K562 (cell line): ENCODE measurements around the gene MPIG6B. TPM values are rescaled to one million over a fixed set of nuclear protein-coding genes. Genes with fewer than 3 reads are reported as not detected.
A peak's percentile ranks its signal among the peaks of the same experiment; 100 is the strongest.

Experiments used
- ATAC-seq: fragments of 200-7000 bp; cut with Tn5 transposase; 3 replicates; pipeline ENCODE4 v1.9.1; 2020; ENCODE audit warnings: moderate library complexity
- BruUV-seq: library from RNA; stranded (reverse); fragments of 400-500 nt; replicated peaks from 2 replicates; lab custom pipeline; 2021; lab: Mats Ljungman, UMichigan
- CTCF ChIA-PET: fragments of 300-600 bp; formaldehyde crosslinking; extraction: SDS; loops from one replicate; lab custom pipeline; 2021; ENCODE audit warnings: low intra/inter-chr PET ratio; lab: Yijun Ruan, JAX
- POLR2A ChIA-PET: fragments of 300-600, 350-650 bp; sonication (Branson Sonifier 250); formaldehyde crosslinking; extraction: SDS; loops from one replicate; lab custom pipeline; 2021; ENCODE audit warnings: antibody characterized with exemption, inconsistent platforms; lab: Yijun Ruan, JAX
- DNase-seq, 4 experiments: peaks; one replicate each; pipeline versions ENCODE4 v3.0.0 to v3.0.0-alpha.2; 2011 to 2018; ENCODE audit warnings: low spot score in 3 of 4, mixed read lengths in 3 of 4; ENCODE audit errors: extremely low read depth in 1 of 4
- FAIRE-seq: peaks from 2 replicates; lab custom pipeline; 2011; peaks lifted over from hg19 to GRCh38; lab: Jason Lieb, UNC
- H2AFZ ChIP-seq: 2 replicates; pipeline ENCODE4 v1.6.0; 2011; ENCODE audit warnings: low read depth, low read length, control low read depth, inconsistent platforms
- H3K27ac ChIP-seq: fragments of 200-600 bp; 3 replicates; pipeline ENCODE4 v1.8.0; 2011; ENCODE audit warnings: low read depth, mild to moderate bottlenecking, control low read depth, inconsistent platforms, low read length, moderate library complexity, mixed read lengths; ENCODE audit errors: extremely low read depth
- H3K27me3 ChIP-seq, 2 experiments: fragments of 300-600 bp in 1 of 2; 2 replicates in 1 of 2; 3 replicates in 1 of 2; pipeline versions ENCODE4 v1.6.0 to v1.8.0; 2011; ENCODE audit warnings: inconsistent platforms in 2 of 2, low read length in 2 of 2, mild to moderate bottlenecking in 1 of 2, mixed read lengths in 1 of 2, moderate library complexity in 1 of 2; ENCODE audit not compliant: control insufficient read depth in 2 of 2, insufficient read depth in 2 of 2
- H3K36me3 ChIP-seq: fragments of 300-600 bp; 3 replicates; pipeline ENCODE4 v1.8.0; 2011; ENCODE audit warnings: mild to moderate bottlenecking, low read length, inconsistent platforms; ENCODE audit not compliant: control insufficient read depth, insufficient read depth
- H3K4me1 ChIP-seq, 2 experiments: fragments of 200-600 bp in 1 of 2; replicated peaks in 1 of 2; 2 replicates in 1 of 2; 3 replicates in 1 of 2; pipeline versions ENCODE4 v1.5.1 to v1.8.0; 2011; ENCODE audit warnings: inconsistent platforms in 2 of 2, low read length in 2 of 2, mild to moderate bottlenecking in 1 of 2, mixed read lengths in 1 of 2, moderate library complexity in 1 of 2; ENCODE audit not compliant: control insufficient read depth in 2 of 2, insufficient read depth in 2 of 2
- H3K4me2 ChIP-seq: 2 replicates; pipeline ENCODE4 v1.6.1; 2011; ENCODE audit warnings: low read length, control low read depth, inconsistent platforms, mixed read lengths; ENCODE audit not compliant: insufficient read depth
- H3K4me3 ChIP-seq: fragments of 200-600 bp; sonication (generic), shearing (Covaris generic); 2 replicates; pipeline ENCODE4 v1.5.1; 2016; ENCODE audit warnings: control low read depth, inconsistent platforms
- H3K79me2 ChIP-seq: fragments of 200-600 bp; 3 replicates; pipeline ENCODE4 v1.8.0; 2011; ENCODE audit warnings: low read length, inconsistent platforms; ENCODE audit not compliant: control insufficient read depth, insufficient read depth
- H3K9ac ChIP-seq, 2 experiments: 2 replicates each; pipeline versions ENCODE4 v1.6.0 to v1.6.1; 2011; ENCODE audit warnings: low read depth in 2 of 2, low read length in 2 of 2, control low read depth in 1 of 2, inconsistent platforms in 1 of 2, mild to moderate bottlenecking in 1 of 2, mixed read lengths in 1 of 2; ENCODE audit not compliant: insufficient read depth in 1 of 2
- H3K9me1 ChIP-seq: one replicate; pipeline ENCODE4 v1.6.0; 2011; ENCODE audit warnings: inconsistent platforms, mild to moderate bottlenecking, low read length, moderate library complexity; ENCODE audit not compliant: control insufficient read depth, insufficient read depth
- H3K9me3 ChIP-seq: replicated peaks from 2 replicates; pipeline ENCODE4 v1.5.1; 2011; ENCODE audit warnings: low read depth, low read length, inconsistent platforms; ENCODE audit not compliant: control insufficient read depth, insufficient read depth
- H4K20me1 ChIP-seq: replicated peaks from 2 replicates; pipeline ENCODE4 v1.6.1; 2011; ENCODE audit warnings: low read length, inconsistent platforms, mixed read lengths; ENCODE audit not compliant: control insufficient read depth, insufficient read depth
- GABPB1 ChIP-seq: sonication (generic); formaldehyde crosslinking; IDR thresholded peaks from 2 replicates; pipeline ENCODE4 v1.8.0; 2022; ENCODE audit warnings: mild to moderate bottlenecking, missing genetic modification reagents
- NCOA1 ChIP-seq: fragments of 450-650 bp; IDR thresholded peaks from 2 replicates; pipeline ENCODE4 v1.6.1; 2016; ENCODE audit warnings: low read depth
- TBL1XR1 ChIP-seq, 2 experiments: IDR thresholded peaks; 2 replicates each; pipeline ENCODE4 v1.6.1; 2012; ENCODE audit warnings: improper control_type of control experiment in 2 of 2, low read length in 2 of 2, mild to moderate bottlenecking in 1 of 2
- ZNF431 ChIP-seq: sonication (generic); formaldehyde crosslinking; IDR thresholded peaks from 2 replicates; pipeline ENCODE4 v1.8.0; 2022; ENCODE audit warnings: mild to moderate bottlenecking, missing genetic modification reagents
- WGBS: fragments of 100-300 bp; shearing (Covaris generic); methylation state at CpG from one replicate; pipeline ENCODE4 v1.1.6; 2016; ENCODE audit warnings: low coverage, mixed read lengths; ENCODE audit not compliant: insufficient coverage; ENCODE audit errors: missing lambda C conversion rate; 5-methylcytosine and 5-hydroxymethylcytosine counted together
- in situ Hi-C: fragments of 300-500 bp; cut with MboI; formaldehyde crosslinking; loops from 4 replicates; pipeline ENCODE4 v1.15.0; 2018; ENCODE audit warnings: inconsistent platforms, mixed read lengths
- intact Hi-C: fragments of 100-400 bp; cut with micrococcal nuclease; formaldehyde crosslinking; loops from 2 replicates; pipeline ENCODE4 v1.14.2; 2022
- polyA plus RNA-seq, 8 experiments: library from polyadenylated mRNA; depleted of rRNA in 4 of 8; stranded (reverse) in 5 of 8; unstranded in 3 of 8; fragments of >200 nt; fragmentation: Nextera tagmentation in 2 of 8; fragmentation: Illumina TruSeq in 1 of 8; extraction: Ambion mirVana in 2 of 8; extraction: Trizol in 1 of 8; gene quantifications; 2 replicates each; pipeline versions ENCODE4 v1.2.1 to v1.2.3, GENCODE V29; 2011 to 2014; ENCODE audit warnings: inconsistent platforms in 1 of 8, missing spikeins in 1 of 8
- total RNA-seq, 7 experiments: library from RNA; depleted of rRNA in 6 of 7; stranded (reverse); fragments of >200 nt in 6 of 7; fragmentation: Illumina TruSeq in 2 of 7; extraction: Trizol in 2 of 7; gene quantifications; 2 replicates each; pipeline versions ENCODE4 v1.2.1 to v1.2.3, GENCODE V29; 2011 to 2021; ENCODE audit warnings: low replicate concordance in 1 of 7

The MPIG6B gene
- total and polyA plus RNA-seq, 9 of the 15 experiments (the other 6 are each of a cell fraction or from before 2014, with no cell fraction given), result 0.11 to 1.2 (median 0.28) TPM; not detected in 1

DNA sequence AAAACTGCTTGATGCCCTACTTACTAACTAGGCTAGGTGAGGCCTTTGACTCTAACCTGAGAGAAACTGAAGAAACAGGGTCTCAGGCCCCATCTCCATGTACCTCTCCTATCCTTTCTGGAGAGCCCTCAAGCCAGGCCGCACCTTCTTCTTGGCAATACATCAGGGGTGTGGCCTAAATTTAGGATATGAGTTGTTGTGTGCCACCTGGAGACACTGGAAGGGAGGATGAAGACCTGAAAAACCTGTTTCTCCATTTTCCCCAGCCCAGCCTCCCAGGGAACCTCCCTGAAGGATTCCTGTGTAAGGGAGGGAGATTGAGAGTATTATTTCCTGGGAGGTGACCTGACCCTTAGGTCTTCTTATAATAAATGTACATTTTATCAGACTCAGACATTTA lies 4.9 kb upstream of the MPIG6B start:
- FAIRE-seq (no peak), DNase-seq (no peak), ATAC-seq (no peak)
- TF ChIP-seq TBL1XR1 (IDR thresholded peaks at IDR 0.05; ENCODE audit: low read length in 2 of 2) (0 out of 4 replicates have a peak, but pooled peaks of 1 of the 2 experiments have one; percentile 10), NCOA1 (no peak)
- Histone ChIP-seq H3K9me3 (no peaks in the 10 kb centered on the region), H3K79me2 (no peaks in the 10 kb centered on the region), H4K20me1 (no peaks in the 10 kb centered on the region), H2AFZ (no peak overlapping the region), H3K36me3 (no peaks in the 10 kb centered on the region), H3K4me2 (no peak overlapping the region), H3K27ac (no peak overlapping the region), H3K4me1 (peaks cover 22 to 24% of the 10 kb centered on the region in 2 experiments), H3K9me1 (no peaks in the 10 kb centered on the region), H3K9ac (no peak overlapping the region), H3K27me3 (no peaks in the 10 kb centered on the region), H3K4me3 (no peak overlapping the region)
- in situ Hi-C loops, result no loop called here
- ChIA-PET POLR2A (interaction anchor here (0.8 to 15.0 kb wide), 4 partner anchors 6 to 18 kb away, joined by 3 to 223 read pairs (median 11); partner anchors contain the start of genes ABHD16A, CLIC1, LY6G6D and LY6G6F), CTCF (interaction anchor here (0.6 kb wide), 1 partner anchor 38 kb away, joined by 3 read pairs; the partner anchor contains the start of gene LY6G5C)
- no TSS peak for BruUV-seq
- WGBS, result 39% methylated on average over 1 of the region's 1 CpG
- intact Hi-C loops, result no loop called here

DNA sequence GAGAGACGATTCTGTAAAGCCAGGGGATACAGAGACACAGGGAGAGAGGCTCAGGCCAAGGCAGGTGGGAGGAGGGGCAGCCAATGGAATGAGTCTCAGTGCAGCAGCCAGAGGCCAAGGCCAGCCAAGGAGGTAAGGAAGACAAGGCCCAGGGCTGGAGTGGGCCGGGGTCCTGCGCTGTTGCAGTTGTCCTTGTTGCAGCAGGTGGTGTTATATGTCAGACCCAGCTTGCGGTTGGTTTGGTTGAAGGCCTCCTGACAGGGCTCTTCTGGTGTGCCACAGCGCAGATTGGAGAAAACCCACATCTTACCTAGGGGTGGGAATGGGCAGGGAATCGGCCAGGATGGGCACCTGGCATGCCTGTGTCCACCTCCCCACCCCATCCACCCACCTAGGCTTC lies 4.2 kb upstream of the MPIG6B start:
- no peaks in the 10 kb centered on the region for H3K36me3 ChIP-seq
- BruUV-seq, result no TSS peak
- no peak overlapping the region for H3K4me2 ChIP-seq
- in situ Hi-C loops, result no loop called here
- ChIA-PET CTCF (no interaction called here), POLR2A (interaction anchor here (0.5 to 15.0 kb wide), 6 partner anchors 7 to 97 kb away, joined by 3 to 223 read pairs (median 3); partner anchors contain the start of genes ABHD16A, CLIC1, HSPA1A and LY6G6D)
- no peak overlapping the region for H3K4me3 ChIP-seq
- no peaks in the 10 kb centered on the region for H3K9me3 ChIP-seq
- H3K27me3 ChIP-seq, result no peaks in the 10 kb centered on the region
- H3K9ac ChIP-seq, result peak overlapping the region in 1 of 2 experiments; percentile 69; a peak in 2 of 4 replicates
- no peaks in the 10 kb centered on the region for H3K9me1 ChIP-seq
- 52% methylated on average over 6 of the region's 6 CpGs for WGBS
- ATAC-seq (no peak), DNase-seq (no peak), FAIRE-seq (no peak)
- H3K27ac ChIP-seq, result no peak overlapping the region
- H3K79me2 ChIP-seq, result no peaks in the 10 kb centered on the region
- H4K20me1 ChIP-seq, result no peaks in the 10 kb centered on the region
- H2AFZ ChIP-seq, result no peak overlapping the region
- peaks cover 21 to 23% of the 10 kb centered on the region in 2 experiments; a peak in 4 of 5 replicates for H3K4me1 ChIP-seq
- TF ChIP-seq GABPB1 (CRISPR knock-in tag) (0 out of 2 replicates have a peak, but pooled peaks have one; percentile 33), ZNF431 (CRISPR knock-in tag) (no peak)
- intact Hi-C loops, result no loop called here
